Osteoblast (primary cell): ENCODE measurements around the gene EFCAB12. TPM values are rescaled to one million over a fixed set of nuclear protein-coding genes. Genes with fewer than 3 reads are reported as not detected.

Experiments used
- DNase-seq: peaks from one replicate; pipeline ENCODE4 v3.0.0; 2011; ENCODE audit warnings: low spot score, mixed read lengths; ENCODE audit not compliant: insufficient read length; ENCODE audit errors: missing footprints
- H2AFZ ChIP-seq: 2 replicates; pipeline ENCODE4 v1.6.0; 2011; ENCODE audit warnings: mild to moderate bottlenecking, low read length
- H3K27ac ChIP-seq: 2 replicates; pipeline ENCODE4 v1.5.1; 2011; ENCODE audit warnings: mild to moderate bottlenecking, low read depth, low read length, moderate library complexity
- H3K27me3 ChIP-seq: 2 replicates; pipeline ENCODE4 v1.6.0; 2012; ENCODE audit warnings: mild to moderate bottlenecking, control low read depth, inconsistent platforms, low read length, moderate library complexity; ENCODE audit not compliant: insufficient read depth
- H3K36me3 ChIP-seq: 2 replicates; pipeline ENCODE4 v1.5.1; 2011; ENCODE audit warnings: mild to moderate bottlenecking, low read length, control low read depth, moderate library complexity; ENCODE audit not compliant: insufficient read depth
- H3K4me1 ChIP-seq: 2 replicates; pipeline ENCODE4 v1.5.1; 2011; ENCODE audit warnings: mild to moderate bottlenecking, low read length, control low read depth, moderate library complexity; ENCODE audit not compliant: insufficient read depth
- H3K4me2 ChIP-seq: 2 replicates; pipeline ENCODE4 v1.6.0; 2011; ENCODE audit warnings: mild to moderate bottlenecking, low read length; ENCODE audit not compliant: insufficient read depth
- H3K4me3 ChIP-seq: fragments of 200-600 bp; sonication (generic); 3 replicates; pipeline ENCODE4 v1.5.1; 2012; ENCODE audit warnings: mild to moderate bottlenecking, low read length, inconsistent platforms; ENCODE audit not compliant: insufficient read depth
- H3K79me2 ChIP-seq: 2 replicates; pipeline ENCODE4 v1.6.0; 2012; ENCODE audit warnings: mild to moderate bottlenecking, low read length, control low read depth, inconsistent platforms; ENCODE audit not compliant: insufficient read depth
- H3K9me3 ChIP-seq: 2 replicates; pipeline ENCODE4 v1.5.1; 2011; ENCODE audit warnings: low read depth, low read length, control low read depth
- H4K20me1 ChIP-seq: 2 replicates; pipeline ENCODE4 v1.6.0; 2012; ENCODE audit warnings: mild to moderate bottlenecking, low read length, control low read depth; ENCODE audit not compliant: insufficient read depth
- CTCF ChIP-seq: IDR thresholded peaks from 2 replicates; pipeline ENCODE4 v1.5.1; 2011; ENCODE audit warnings: mild to moderate bottlenecking, low read depth, low read length, moderate library complexity; ENCODE audit errors: extremely low read depth
- total RNA-seq: library from RNA; depleted of rRNA; stranded (reverse); fragments of >200 nt; gene quantifications from 2 replicates; pipeline ENCODE4 v1.2.3, GENCODE V29; 2012

EFCAB12 gene
- total RNA-seq, 1 donor = under 0.01 TPM

- H3K27ac ChIP-seq = no peak overlapping the region
- no peaks in the 10 kb centered on the region for H3K36me3 ChIP-seq
- H3K4me3 ChIP-seq = no peak overlapping the region
- no peak for DNase-seq
- no peaks in the 10 kb centered on the region for H4K20me1 ChIP-seq
- peaks cover 54% of the 10 kb centered on the region for H3K79me2 ChIP-seq
- H3K4me2 ChIP-seq = no peak overlapping the region
- H3K4me1 ChIP-seq = peaks cover 36% of the 10 kb centered on the region
- H2AFZ ChIP-seq = no peak overlapping the region
- no peaks in the 10 kb centered on the region for H3K9me3 ChIP-seq
- no peak for TF ChIP-seq CTCF
- H3K27me3 ChIP-seq = no peaks in the 10 kb centered on the region
Observed at GRCh38 chr3:129445471-129445870, 17.0 kb upstream of the EFCAB12 start.

GRCh38 chr3:129442947-129443346, 14.5 kb upstream of the EFCAB12 start:
- no peaks in the 10 kb centered on the region for H3K27me3 ChIP-seq
- no peak for TF ChIP-seq CTCF
- peaks cover 43% of the 10 kb centered on the region for H3K4me1 ChIP-seq
- H3K4me3 ChIP-seq = no peak overlapping the region
- H3K4me2 ChIP-seq = peak overlapping the region; percentile 87
- H3K36me3 ChIP-seq = no peaks in the 10 kb centered on the region
- H3K27ac ChIP-seq = peak overlapping the region; percentile 95
- no peak overlapping the region for H2AFZ ChIP-seq
- peaks cover 67% of the 10 kb centered on the region for H3K79me2 ChIP-seq
- no peak for DNase-seq
- H4K20me1 ChIP-seq = no peaks in the 10 kb centered on the region
- H3K9me3 ChIP-seq = no peaks in the 10 kb centered on the region

- no peaks in the 10 kb centered on the region for H3K9me3 ChIP-seq
- peak overlapping the region; percentile 95 for H3K27ac ChIP-seq
- no peaks in the 10 kb centered on the region for H4K20me1 ChIP-seq
- H3K27me3 ChIP-seq = no peaks in the 10 kb centered on the region
- peaks cover 43% of the 10 kb centered on the region for H3K4me1 ChIP-seq
- H3K36me3 ChIP-seq = peaks cover 4% of the 10 kb centered on the region
- no peak overlapping the region for H2AFZ ChIP-seq
- DNase-seq = peak; percentile 55
- peaks cover 69% of the 10 kb centered on the region for H3K79me2 ChIP-seq
- no peak overlapping the region for H3K4me3 ChIP-seq
- peak overlapping the region; percentile 87 for H3K4me2 ChIP-seq
- TF ChIP-seq CTCF = no peak
Observed at GRCh38 chr3:129442486-129442885, 14.1 kb upstream of the EFCAB12 start.

GRCh38 chr3:129441782-129442181, 13.3 kb upstream of the EFCAB12 start:
- Histone ChIP-seq H3K4me2 (peak overlapping the region; percentile 87), H4K20me1 (no peaks in the 10 kb centered on the region), H3K27ac (peak overlapping the region; percentile 95), H3K4me1 (peaks cover 41% of the 10 kb centered on the region), H3K79me2 (peaks cover 71% of the 10 kb centered on the region), H2AFZ (peak overlapping the region; percentile 49), H3K36me3 (peaks cover 11% of the 10 kb centered on the region), H3K27me3 (no peaks in the 10 kb centered on the region), H3K9me3 (no peaks in the 10 kb centered on the region), H3K4me3 (peak overlapping the region; percentile 98)
- peak; percentile 63 for DNase-seq
- TF ChIP-seq CTCF = no peak
